SK-N-SH treated with all-trans-retinoic acid at 6 μM for 48 hours (cell line): Measurements from ENCODE around the gene CD22.

Source experiments
- ATAC-seq: fragments of 200-7000 bp; cut with Tn5 transposase; 3 replicates; pipeline ENCODE4 v1.9.1; 2020; ENCODE audit warnings: mild to moderate bottlenecking, moderate library complexity
- ARNTL ChIP-seq: fragments of 450-650 bp; formaldehyde crosslinking; IDR thresholded peaks from 2 replicates; pipeline ENCODE4 v1.5.0; 2020; ENCODE audit warnings: low read depth, mild to moderate bottlenecking, moderate library complexity, borderline replicate concordance
- BACH2 ChIP-seq: fragments of 250-450 bp; sonication (Bioruptor Pico); IDR thresholded peaks from 2 replicates; pipeline ENCODE4 v1.9.0; 2021; ENCODE audit warnings: mild to moderate bottlenecking, borderline replicate concordance
- CSDC2 ChIP-seq: fragments of 250-450 bp; sonication (Bioruptor Pico); IDR thresholded peaks from 2 replicates; pipeline ENCODE4 v1.5.0; 2020; ENCODE audit warnings: mild to moderate bottlenecking, moderate library complexity
- CSRNP3 ChIP-seq: fragments of 250-450 bp; sonication (Bioruptor Pico); IDR thresholded peaks from 2 replicates; pipeline ENCODE4 v1.5.1; 2021; ENCODE audit warnings: mild to moderate bottlenecking, moderate library complexity
- ESRRG ChIP-seq: fragments of 250-450 bp; sonication (Bioruptor Pico); IDR thresholded peaks from 2 replicates; pipeline ENCODE4 v1.6.1; 2021; ENCODE audit warnings: mild to moderate bottlenecking
- GLIS3 ChIP-seq: fragments of 250-450 bp; sonication (Bioruptor Pico); IDR thresholded peaks from 2 replicates; pipeline ENCODE4 v1.5.0; 2020; ENCODE audit warnings: mild to moderate bottlenecking, moderate library complexity
- ISL1 ChIP-seq: fragments of 250-450 bp; sonication (Bioruptor Pico); IDR thresholded peaks from 2 replicates; pipeline ENCODE4 v2.1.2; 2022; ENCODE audit warnings: mild to moderate bottlenecking, moderate library complexity
- OSR1 ChIP-seq: fragments of 250-450 bp; sonication (Bioruptor Pico); IDR thresholded peaks from 2 replicates; pipeline ENCODE4 v1.8.0; 2022; ENCODE audit warnings: moderate library complexity, mild to moderate bottlenecking, inconsistent platforms
- PATZ1 ChIP-seq: fragments of 250-450 bp; sonication (Bioruptor Pico); IDR thresholded peaks from 2 replicates; pipeline ENCODE4 v1.8.0; 2020; ENCODE audit warnings: mild to moderate bottlenecking, moderate library complexity, borderline replicate concordance
- PPARA ChIP-seq: fragments of 250-450 bp; sonication (Bioruptor Pico); IDR thresholded peaks from 2 replicates; pipeline ENCODE4 v1.5.0; 2020; ENCODE audit warnings: mild to moderate bottlenecking, borderline replicate concordance
- SNAI2 ChIP-seq: fragments of 250-450 bp; sonication (Bioruptor Pico); IDR thresholded peaks from 2 replicates; pipeline ENCODE4 v1.5.0; 2020; ENCODE audit warnings: mild to moderate bottlenecking, moderate library complexity
- TCF4 ChIP-seq: fragments of 250-450 bp; sonication (Bioruptor Pico); IDR thresholded peaks from 2 replicates; pipeline ENCODE4 v1.8.0; 2021; ENCODE audit warnings: mild to moderate bottlenecking, moderate library complexity, borderline replicate concordance
- TOX ChIP-seq: fragments of 250-450 bp; sonication (Bioruptor Pico); IDR thresholded peaks from 2 replicates; pipeline ENCODE4 v1.8.0; 2021; ENCODE audit warnings: mild to moderate bottlenecking, moderate library complexity, borderline replicate concordance
- ZC3H10 ChIP-seq: fragments of 250-450 bp; sonication (Bioruptor Pico); IDR thresholded peaks from 2 replicates; pipeline ENCODE4 v1.5.1; 2021; ENCODE audit warnings: mild to moderate bottlenecking, moderate library complexity
- ZFP3 ChIP-seq: fragments of 250-450 bp; sonication (Bioruptor Pico); IDR thresholded peaks from 2 replicates; pipeline ENCODE4 v1.5.0; 2020; ENCODE audit warnings: mild to moderate bottlenecking, moderate library complexity
- ZFP30 ChIP-seq: fragments of 450-650 bp; formaldehyde crosslinking; IDR thresholded peaks from 2 replicates; pipeline ENCODE4 v1.5.0; 2022; ENCODE audit warnings: mild to moderate bottlenecking, moderate library complexity
- ZNF565 ChIP-seq: fragments of 450-650 bp; formaldehyde crosslinking; conservative IDR thresholded peaks from 2 replicates; pipeline ENCODE4 v1.5.0; 2020; ENCODE audit warnings: low read depth, mild to moderate bottlenecking, moderate library complexity
- ZNF70 ChIP-seq: fragments of 450-650 bp; formaldehyde crosslinking; IDR thresholded peaks from 2 replicates; pipeline ENCODE4 v1.5.0; 2020; ENCODE audit warnings: mild to moderate bottlenecking, moderate library complexity
- ZNF8 ChIP-seq: fragments of 450-650 bp; formaldehyde crosslinking; IDR thresholded peaks from 2 replicates; pipeline ENCODE4 v1.5.0; 2020; ENCODE audit warnings: mild to moderate bottlenecking, moderate library complexity
- TF ChIP-seq, protein P1 (sequence below): fragments of 250-450 bp; sonication (Bioruptor Pico); IDR thresholded peaks from 2 replicates; pipeline ENCODE4 v1.5.1; 2020; ENCODE audit warnings: low read depth, mild to moderate bottlenecking, moderate library complexity
- TF ChIP-seq, protein P2 (sequence below): fragments of 250-450 bp; sonication (Bioruptor Pico); IDR thresholded peaks from 2 replicates; pipeline ENCODE4 v1.5.0; 2020; ENCODE audit warnings: mild to moderate bottlenecking, moderate library complexity

CD22 gene

GRCh38 chr19:35320065-35320713, 8.8 kb upstream of the CD22 start (continued):
- TF ChIP-seq ZNF70 (CRISPR knock-in tag) = no peak
- TF ChIP-seq TCF4 (CRISPR knock-in tag) = no peak
- no peak for TF ChIP-seq ISL1 (CRISPR knock-in tag)
- TF ChIP-seq ZFP3 (CRISPR knock-in tag) = no peak
- TF ChIP-seq, all 23 proteins: peak for 0

GRCh38 chr19:35321291-35321690, 7.7 kb upstream of the CD22 start:
- no peak for TF ChIP-seq ZNF565 (CRISPR knock-in tag)
- TF ChIP-seq ISL1 (CRISPR knock-in tag) = no peak
- TF ChIP-seq OSR1 (CRISPR knock-in tag) = no peak
- no peak for TF ChIP-seq PATZ1 (CRISPR knock-in tag)
- no peak for TF ChIP-seq CSDC2 (CRISPR knock-in tag)
- no peak for TF ChIP-seq ARNTL (CRISPR knock-in tag)
- no peak for TF ChIP-seq CSRNP3
- no peak for TF ChIP-seq SNAI2 (CRISPR knock-in tag)
- TF ChIP-seq ZNF70 (CRISPR knock-in tag) = no peak
- no peak for TF ChIP-seq ZNF8 (CRISPR knock-in tag)
- no peak for TF ChIP-seq ZFP30 (CRISPR knock-in tag)
- TF ChIP-seq, all 23 proteins: peak for 0
- no peak for ATAC-seq

GRCh38 chr19:35322014-35322413, 7.0 kb upstream of the CD22 start:
- no peak for TF ChIP-seq ZNF565 (CRISPR knock-in tag)
- TF ChIP-seq ZNF8 (CRISPR knock-in tag) = peak; percentile 83
- TF ChIP-seq, all 23 proteins: peak for 1
- no peak for ATAC-seq

DNA sequence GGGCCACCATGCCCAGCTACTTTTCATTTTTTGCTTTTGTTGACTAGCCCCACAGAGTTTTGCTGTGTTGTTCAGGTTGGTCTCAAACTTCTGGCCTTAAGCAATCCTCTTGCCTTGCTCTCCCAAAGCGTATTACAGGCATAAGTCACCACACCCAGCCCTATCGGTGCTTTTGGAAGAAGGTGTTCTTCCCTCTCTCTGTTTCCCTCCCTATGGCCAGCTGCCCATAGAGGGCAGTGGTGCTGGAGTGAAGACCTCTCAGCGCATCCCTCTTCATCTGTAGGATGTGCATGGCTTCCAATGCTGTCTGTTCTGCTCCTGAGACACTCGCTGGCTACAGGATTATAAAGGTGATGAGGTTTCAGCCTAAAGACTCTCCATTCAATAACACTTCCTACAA, 1.3 kb upstream of the CD22 start:
- ATAC-seq = peak; percentile 64; the same call in 2 of the 3 replicates
- TF ChIP-seq OSR1 (CRISPR knock-in tag) = no peak
- TF ChIP-seq ZFP30 (CRISPR knock-in tag) = no peak
- TF ChIP-seq, protein P1, sequence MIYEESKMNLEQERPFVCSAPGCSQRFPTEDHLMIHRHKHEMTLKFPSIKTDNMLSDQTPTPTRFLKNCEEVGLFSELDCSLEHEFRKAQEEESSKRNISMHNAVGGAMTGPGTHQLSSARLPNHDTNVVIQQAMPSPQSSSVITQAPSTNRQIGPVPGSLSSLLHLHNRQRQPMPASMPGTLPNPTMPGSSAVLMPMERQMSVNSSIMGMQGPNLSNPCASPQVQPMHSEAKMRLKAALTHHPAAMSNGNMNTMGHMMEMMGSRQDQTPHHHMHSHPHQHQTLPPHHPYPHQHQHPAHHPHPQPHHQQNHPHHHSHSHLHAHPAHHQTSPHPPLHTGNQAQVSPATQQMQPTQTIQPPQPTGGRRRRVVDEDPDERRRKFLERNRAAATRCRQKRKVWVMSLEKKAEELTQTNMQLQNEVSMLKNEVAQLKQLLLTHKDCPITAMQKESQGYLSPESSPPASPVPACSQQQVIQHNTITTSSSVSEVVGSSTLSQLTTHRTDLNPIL (CRISPR knock-in tag) = no peak
- TF ChIP-seq ZNF70 (CRISPR knock-in tag) = no peak
- TF ChIP-seq ESRRG (CRISPR knock-in tag) = no peak
- TF ChIP-seq TOX (CRISPR knock-in tag) = no peak
- no peak for TF ChIP-seq ZFP3 (CRISPR knock-in tag)
- TF ChIP-seq PPARA = no peak
- TF ChIP-seq BACH2 (CRISPR knock-in tag) = no peak
- TF ChIP-seq GLIS3 (CRISPR knock-in tag) = no peak
- TF ChIP-seq ARNTL (CRISPR knock-in tag) = no peak
- TF ChIP-seq ZNF565 (CRISPR knock-in tag) = no peak
- TF ChIP-seq, protein P2, sequence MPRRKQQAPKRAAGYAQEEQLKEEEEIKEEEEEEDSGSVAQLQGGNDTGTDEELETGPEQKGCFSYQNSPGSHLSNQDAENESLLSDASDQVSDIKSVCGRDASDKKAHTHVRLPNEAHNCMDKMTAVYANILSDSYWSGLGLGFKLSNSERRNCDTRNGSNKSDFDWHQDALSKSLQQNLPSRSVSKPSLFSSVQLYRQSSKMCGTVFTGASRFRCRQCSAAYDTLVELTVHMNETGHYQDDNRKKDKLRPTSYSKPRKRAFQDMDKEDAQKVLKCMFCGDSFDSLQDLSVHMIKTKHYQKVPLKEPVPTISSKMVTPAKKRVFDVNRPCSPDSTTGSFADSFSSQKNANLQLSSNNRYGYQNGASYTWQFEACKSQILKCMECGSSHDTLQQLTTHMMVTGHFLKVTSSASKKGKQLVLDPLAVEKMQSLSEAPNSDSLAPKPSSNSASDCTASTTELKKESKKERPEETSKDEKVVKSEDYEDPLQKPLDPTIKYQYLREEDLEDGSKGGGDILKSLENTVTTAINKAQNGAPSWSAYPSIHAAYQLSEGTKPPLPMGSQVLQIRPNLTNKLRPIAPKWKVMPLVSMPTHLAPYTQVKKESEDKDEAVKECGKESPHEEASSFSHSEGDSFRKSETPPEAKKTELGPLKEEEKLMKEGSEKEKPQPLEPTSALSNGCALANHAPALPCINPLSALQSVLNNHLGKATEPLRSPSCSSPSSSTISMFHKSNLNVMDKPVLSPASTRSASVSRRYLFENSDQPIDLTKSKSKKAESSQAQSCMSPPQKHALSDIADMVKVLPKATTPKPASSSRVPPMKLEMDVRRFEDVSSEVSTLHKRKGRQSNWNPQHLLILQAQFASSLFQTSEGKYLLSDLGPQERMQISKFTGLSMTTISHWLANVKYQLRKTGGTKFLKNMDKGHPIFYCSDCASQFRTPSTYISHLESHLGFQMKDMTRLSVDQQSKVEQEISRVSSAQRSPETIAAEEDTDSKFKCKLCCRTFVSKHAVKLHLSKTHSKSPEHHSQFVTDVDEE (CRISPR knock-in tag) = no peak
- TF ChIP-seq CSDC2 (CRISPR knock-in tag) = no peak
- TF ChIP-seq ZC3H10 (CRISPR knock-in tag) = no peak
- no peak for TF ChIP-seq CSRNP3
